Body of pancreas (tissue), 4 donors: ENCODE results near the gene YIPF2.

Experiments used
- CTCF ChIP-seq, 7 experiments: fragments of 450-650 bp in 4 of 7; fragments of 200-600 bp in 3 of 7; sonication (generic) in 3 of 7; IDR thresholded peaks; one replicate each; pipeline ENCODE4 v1.5.1; 2016 to 2019; ENCODE audit warnings: antibody characterized with exemption in 7 of 7
- POLR2A ChIP-seq, 3 donors: fragments of 450-650 bp; IDR thresholded peaks; one replicate each; pipeline ENCODE4 v1.6.1; 2016; ENCODE audit warnings: antibody characterized with exemption in 3 of 3, mild to moderate bottlenecking in 2 of 3

GRCh38 chr19:10872546-10873107, 55.8 kb downstream of the YIPF2 start:
- TF ChIP-seq CTCF (IDR thresholded peaks at IDR 0.05) (no peak), POLR2A (IDR thresholded peaks at IDR 0.05) (no peak)
